ENCODE measurements around the gene PADI3. TPM values are rescaled to one million over a fixed set of nuclear protein-coding genes. Genes with fewer than 3 reads are reported as not detected.

PADI3 gene
- total and polyA plus RNA-seq, 4 donors, result 0.13 TPM; not detected in 3

GRCh38 chr1:17277511-17278159 is 28.7 kb downstream of the PADI3 start:
- Histone ChIP-seq H3K27ac (ENCODE audit: low read depth in 1 of 2, low read length in 1 of 2) (no peak overlapping the region), H3K9me3 (ENCODE audit: control insufficient read depth in 4 of 4, insufficient read depth in 3 of 4, low read length in 3 of 4) (no peaks in the 10 kb centered on the region), H3K4me1 (ENCODE audit: control insufficient read depth in 5 of 5, insufficient read depth in 5 of 5, low read length in 5 of 5) (no peaks in the 10 kb centered on the region), H3K4me3 (no peak overlapping the region), H3K27me3 (ENCODE audit: control insufficient read depth in 3 of 3, insufficient read depth in 3 of 3, low read length in 2 of 3) (peaks cover 0 to 3% (median 0%) of the 10 kb centered on the region in 3 donors), H3K36me3 (ENCODE audit: control insufficient read depth in 4 of 4, insufficient read depth in 4 of 4, low read length in 4 of 4) (no peaks in the 10 kb centered on the region), H3K9ac (ENCODE audit: insufficient read depth in 1 of 2, low read length in 2 of 2) (no peak overlapping the region)
- no peak for ATAC-seq (ENCODE audit: insufficient read depth, low FRiP score)
- DNase-seq, result no peak
- TF ChIP-seq CTCF (IDR thresholded peaks at IDR 0.05; ENCODE audit: control extremely low read depth, extremely low read depth), result no peak
- 81 to 90% methylated on average over 8 of the region's 8 CpGs for WGBS, 2 donors

- peaks cover 0 to 3% (median 0%) of the 10 kb centered on the region in 3 donors for H3K27me3 ChIP-seq (ENCODE audit: control insufficient read depth in 3 of 3, insufficient read depth in 3 of 3, low read length in 2 of 3)
- no peak for DNase-seq
- 82 to 92% methylated on average over 14 of the region's 14 CpGs for WGBS, 2 donors
Measured at GRCh38 chr1:17278996-17279830, 30.3 kb downstream of the PADI3 start.

DNA sequence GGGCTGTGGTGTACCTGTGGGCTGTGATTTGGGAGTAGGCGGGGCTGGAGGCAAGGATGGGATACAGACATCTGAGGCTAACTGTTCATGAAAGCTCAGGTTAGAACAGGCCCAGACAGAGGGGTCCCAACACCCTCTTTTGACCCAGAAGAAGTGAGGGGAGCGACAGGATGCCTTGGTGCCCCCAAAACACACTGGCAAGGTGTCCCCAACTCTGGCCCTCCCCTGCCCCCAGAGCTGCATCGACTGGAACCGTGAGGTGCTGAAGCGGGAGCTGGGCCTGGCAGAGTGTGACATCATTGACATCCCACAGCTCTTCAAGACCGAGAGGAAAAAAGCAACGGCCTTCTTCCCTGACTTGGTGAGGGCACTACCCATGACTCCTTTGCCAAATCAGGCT is 31.5 kb downstream of the PADI3 start:
- Histone ChIP-seq H3K27ac (ENCODE audit: low read depth in 1 of 2, low read length in 1 of 2) (no peak overlapping the region), H3K36me3 (ENCODE audit: control insufficient read depth in 4 of 4, insufficient read depth in 4 of 4, low read length in 4 of 4) (no peaks in the 10 kb centered on the region), H3K9me3 (ENCODE audit: control insufficient read depth in 4 of 4, insufficient read depth in 3 of 4, low read length in 3 of 4) (no peaks in the 10 kb centered on the region), H3K9ac (ENCODE audit: insufficient read depth in 1 of 2, low read length in 2 of 2) (no peak overlapping the region), H3K27me3 (ENCODE audit: control insufficient read depth in 3 of 3, insufficient read depth in 3 of 3, low read length in 2 of 3) (peaks cover 0 to 3% (median 2%) of the 10 kb centered on the region in 3 donors), H3K4me1 (ENCODE audit: control insufficient read depth in 5 of 5, insufficient read depth in 5 of 5, low read length in 5 of 5) (no peaks in the 10 kb centered on the region), H3K4me3 (no peak overlapping the region)
- no peak for ATAC-seq (ENCODE audit: insufficient read depth, low FRiP score)
- 75 to 85% methylated on average over 7 of the region's 7 CpGs for WGBS, 2 donors
- no peak for DNase-seq
- TF ChIP-seq CTCF (IDR thresholded peaks at IDR 0.05; ENCODE audit: control extremely low read depth, extremely low read depth), result no peak

More at GRCh38 chr1:17278996-17279830, 30.3 kb downstream of the PADI3 start:
- TF ChIP-seq CTCF (IDR thresholded peaks at IDR 0.05; ENCODE audit: control extremely low read depth, extremely low read depth), result no peak
- H3K9me3 ChIP-seq (ENCODE audit: control insufficient read depth in 4 of 4, insufficient read depth in 3 of 4, low read length in 3 of 4), result no peaks in the 10 kb centered on the region
- H3K36me3 ChIP-seq (ENCODE audit: control insufficient read depth in 4 of 4, insufficient read depth in 4 of 4, low read length in 4 of 4), result no peaks in the 10 kb centered on the region
- H3K27ac ChIP-seq (ENCODE audit: low read depth in 1 of 2, low read length in 1 of 2), result no peak overlapping the region
- no peak overlapping the region for H3K4me3 ChIP-seq
- ATAC-seq (ENCODE audit: insufficient read depth, low FRiP score), result no peak
- no peak overlapping the region for H3K9ac ChIP-seq (ENCODE audit: insufficient read depth in 1 of 2, low read length in 2 of 2)
- no peaks in the 10 kb centered on the region for H3K4me1 ChIP-seq (ENCODE audit: control insufficient read depth in 5 of 5, insufficient read depth in 5 of 5, low read length in 5 of 5)

Data from lung (tissue), 12 donors.